H9 (cell line): ENCODE results near the gene OTUD4. TPM values are rescaled to one million over a fixed set of nuclear protein-coding genes. Genes with fewer than 3 reads are reported as not detected.

Experiments used
- DNase-seq: peaks from one replicate; pipeline ENCODE4 v3.0.0-alpha.2; 2017
- H2AFZ ChIP-seq: one replicate; pipeline ENCODE4 v1.6.1; 2013; ENCODE audit warnings: mild to moderate bottlenecking, low read length, control low read depth, moderate library complexity
- H2AK5ac ChIP-seq: 2 replicates; pipeline ENCODE4 v1.6.1; 2013; ENCODE audit warnings: low read length, control low read depth, mixed read lengths; ENCODE audit not compliant: insufficient read length
- H2BK120ac ChIP-seq: one replicate; pipeline ENCODE4 v1.6.1; 2013; ENCODE audit warnings: low read depth, mild to moderate bottlenecking, low read length, control low read depth, inconsistent platforms; ENCODE audit not compliant: poor library complexity, severe bottlenecking
- H2BK12ac ChIP-seq: 2 replicates; pipeline ENCODE4 v1.6.1; 2013; ENCODE audit warnings: low read length, control low read depth, mixed read lengths, low read depth; ENCODE audit not compliant: insufficient read length
- H2BK15ac ChIP-seq: 2 replicates; pipeline ENCODE4 v1.6.1; 2013; ENCODE audit warnings: low read depth, low read length, control low read depth
- H2BK20ac ChIP-seq: one replicate; pipeline ENCODE4 v1.6.1; 2013; ENCODE audit warnings: low read depth, mild to moderate bottlenecking, low read length, control low read depth, inconsistent platforms; ENCODE audit not compliant: poor library complexity, severe bottlenecking
- H2BK5ac ChIP-seq: 2 replicates; pipeline ENCODE4 v1.6.1; 2013; ENCODE audit warnings: low read length, control low read depth, mixed read lengths; ENCODE audit not compliant: insufficient read length
- H3K14ac ChIP-seq: 2 replicates; pipeline ENCODE4 v1.6.1; 2013; ENCODE audit warnings: low read length, control low read depth; ENCODE audit not compliant: insufficient read depth
- H3K18ac ChIP-seq: 2 replicates; pipeline ENCODE4 v1.6.1; 2013; ENCODE audit warnings: low read depth, mild to moderate bottlenecking, mixed read lengths, low read length, control low read depth; ENCODE audit not compliant: insufficient read length
- H3K23ac ChIP-seq: 2 replicates; pipeline ENCODE4 v1.6.1; 2013; ENCODE audit warnings: low read length, control low read depth, mixed read lengths, low read depth; ENCODE audit not compliant: insufficient read length
- H3K23me2 ChIP-seq: 2 replicates; pipeline ENCODE4 v1.6.1; 2013; ENCODE audit warnings: low read depth, mild to moderate bottlenecking, mixed read lengths, low read length, control low read depth; ENCODE audit not compliant: insufficient read length, poor library complexity, severe bottlenecking
- H3K27ac ChIP-seq: 2 replicates; pipeline ENCODE4 v1.5.1; 2013; ENCODE audit warnings: low read length, control low read depth, mixed read lengths, low read depth; ENCODE audit not compliant: insufficient read length
- H3K27me3 ChIP-seq: 2 replicates; pipeline ENCODE4 v1.6.1; 2013; ENCODE audit warnings: low read length, control low read depth, inconsistent platforms; ENCODE audit not compliant: insufficient read depth
- H3K4ac ChIP-seq: 2 replicates; pipeline ENCODE4 v1.6.1; 2013; ENCODE audit warnings: low read depth, mild to moderate bottlenecking, control low read depth, inconsistent platforms, low read length, moderate library complexity
- H3K4me1 ChIP-seq: 2 replicates; pipeline ENCODE4 v1.6.1; 2013; ENCODE audit warnings: low read length, control low read depth, inconsistent platforms; ENCODE audit not compliant: insufficient read depth
- H3K4me2 ChIP-seq: 2 replicates; pipeline ENCODE4 v1.6.1; 2013; ENCODE audit warnings: low read length, control low read depth, mixed read lengths; ENCODE audit not compliant: insufficient read length, insufficient read depth
- H3K56ac ChIP-seq: 2 replicates; pipeline ENCODE4 v1.6.1; 2013; ENCODE audit warnings: low read depth, mild to moderate bottlenecking, mixed read lengths, low read length, control low read depth; ENCODE audit not compliant: insufficient read length
- H3K79me1 ChIP-seq: 2 replicates; pipeline ENCODE4 v1.6.1; 2013; ENCODE audit warnings: low read depth, mild to moderate bottlenecking, moderate library complexity, low read length, control low read depth, inconsistent platforms; ENCODE audit not compliant: insufficient read depth, poor library complexity, severe bottlenecking
- H3K79me2 ChIP-seq: 2 replicates; pipeline ENCODE4 v1.6.1; 2013; ENCODE audit warnings: low read length, control low read depth, inconsistent platforms; ENCODE audit not compliant: insufficient read depth
- H3K9ac ChIP-seq: 2 replicates; pipeline ENCODE4 v1.6.1; 2013; ENCODE audit warnings: low read length, control low read depth, mixed read lengths; ENCODE audit not compliant: insufficient read length; ENCODE audit errors: extremely low read depth
- H3K9me3 ChIP-seq: one replicate; pipeline ENCODE4 v1.6.1; 2013; ENCODE audit warnings: low read depth, low read length, inconsistent platforms; ENCODE audit not compliant: control insufficient read depth
- H3T11ph ChIP-seq: one replicate; pipeline ENCODE4 v1.6.1; 2013; ENCODE audit warnings: mild to moderate bottlenecking, low read length, control low read depth, inconsistent platforms
- H4K20me1 ChIP-seq: one replicate; pipeline ENCODE4 v1.6.1; 2013; ENCODE audit not compliant: control insufficient read depth, insufficient read length, insufficient read depth
- H4K5ac ChIP-seq: 2 replicates; pipeline ENCODE4 v1.6.1; 2013; ENCODE audit warnings: low read depth, mild to moderate bottlenecking, mixed read lengths, low read length, control low read depth; ENCODE audit not compliant: insufficient read length
- H4K8ac ChIP-seq: replicated peaks from 2 replicates; pipeline ENCODE4 v1.6.1; 2013; ENCODE audit warnings: low read length, control low read depth, mixed read lengths, low read depth; ENCODE audit not compliant: insufficient read length
- H4K91ac ChIP-seq: 2 replicates; pipeline ENCODE4 v1.6.1; 2013; ENCODE audit warnings: low read depth, mild to moderate bottlenecking, moderate library complexity, mixed read lengths, low read length, control low read depth; ENCODE audit not compliant: insufficient read length
- H3K27ac Mint-ChIP-seq, 3 experiments: 2 replicates in 2 of 3; 3 replicates in 1 of 3; pipeline ENCODE4 v1.8.0; 2020 to 2021; ENCODE audit warnings: mixed read lengths in 3 of 3, mild to moderate bottlenecking in 1 of 3, moderate library complexity in 1 of 3
- H3K27me3 Mint-ChIP-seq: 2 replicates; pipeline ENCODE4 v1.8.0; 2021; ENCODE audit warnings: low read depth, mild to moderate bottlenecking, moderate library complexity, mixed read lengths
- H3K36me3 Mint-ChIP-seq, 3 experiments: 2 replicates in 2 of 3; 3 replicates in 1 of 3; pipeline ENCODE4 v1.8.0; 2020 to 2021; ENCODE audit warnings: low read depth in 3 of 3, mixed read lengths in 3 of 3; ENCODE audit not compliant: insufficient read depth in 1 of 3
- H3K4me1 Mint-ChIP-seq, 2 experiments: 2 replicates each; pipeline ENCODE4 v1.8.0; 2020; ENCODE audit warnings: mixed read lengths in 2 of 2
- H3K4me3 Mint-ChIP-seq, 2 experiments: 2 replicates in 1 of 2; 3 replicates in 1 of 2; pipeline ENCODE4 v1.8.0; 2020 to 2021; ENCODE audit warnings: mild to moderate bottlenecking in 2 of 2, mixed read lengths in 2 of 2, moderate library complexity in 1 of 2
- H3K9me3 Mint-ChIP-seq, 2 experiments: 2 replicates in 1 of 2; 3 replicates in 1 of 2; pipeline ENCODE4 v1.8.0; 2020; ENCODE audit warnings: mild to moderate bottlenecking in 2 of 2, mixed read lengths in 2 of 2, moderate library complexity in 1 of 2
- CTCF ChIP-seq: fragments of 200-600 bp; sonication (generic); conservative IDR thresholded peaks from 3 replicates; pipeline ENCODE4 v1.8.0; 2021; ENCODE audit warnings: antibody characterized with exemption, mild to moderate bottlenecking
- WGBS: extraction: QIAGEN DNeasy Blood & Tissue Kit; methylation state at CpG from one replicate; pipeline ENCODE4 v1.1.7; 2013; ENCODE audit warnings: missing lambda C conversion rate, low lambda C conversion rate, mixed read lengths; ENCODE audit not compliant: insufficient read length; ENCODE audit errors: extremely low coverage; 5-methylcytosine and 5-hydroxymethylcytosine counted together
- total RNA-seq: library from RNA; stranded (reverse); gene quantifications from 2 replicates; pipeline ENCODE4 v1.2.1, GENCODE V29; 2021

OTUD4 gene
- total RNA-seq, 1 experiment from 2014 or later, result 59.0 TPM

GRCh38 chr4:145217349-145217748, 37.0 kb upstream of the OTUD4 start:
- Mint-ChIP-seq H3K27me3 (no peaks in the 10 kb centered on the region), H3K36me3 (no peaks in the 10 kb centered on the region), H3K4me3 (peak overlapping the region in 1 of 2 experiments; percentile 28; a peak in 1 of 5 replicates), H3K9me3 (peaks cover 0 to 2% of the 10 kb centered on the region in 2 experiments; a peak in 2 of 5 replicates), H3K4me1 (peaks cover 13 to 15% of the 10 kb centered on the region in 2 experiments), H3K27ac (peak overlapping the region; percentile 24 to 96 (median 68); a peak in 4 of 7 replicates)
- H3K9me3 ChIP-seq, result no peaks in the 10 kb centered on the region
- no peak overlapping the region for H2BK20ac ChIP-seq
- H3K4me1 ChIP-seq, result no peaks in the 10 kb centered on the region; the same call in 1 of the 2 replicates
- H3K79me1 ChIP-seq, result no peaks in the 10 kb centered on the region
- no peak overlapping the region for H3K18ac ChIP-seq
- H2AK5ac ChIP-seq, result no peak overlapping the region
- TF ChIP-seq CTCF, result no peak
- H4K5ac ChIP-seq, result no peak overlapping the region
- WGBS, result no CpG with 5 or more reads among the region's 1 CpG
- no peak for DNase-seq
- H3K23me2 ChIP-seq, result no peaks in the 10 kb centered on the region
- H3K27me3 ChIP-seq, result no peaks in the 10 kb centered on the region
- H3K9ac ChIP-seq, result no peak overlapping the region
- no peak overlapping the region for H3T11ph ChIP-seq
- H2BK15ac ChIP-seq, result no peak overlapping the region
- H3K27ac ChIP-seq, result no peak overlapping the region
- H4K20me1 ChIP-seq, result no peaks in the 10 kb centered on the region
- no peak overlapping the region for H4K91ac ChIP-seq
- H3K14ac ChIP-seq, result no peak overlapping the region
- H2AFZ ChIP-seq, result no peak overlapping the region
- no peak overlapping the region for H2BK12ac ChIP-seq
- H3K23ac ChIP-seq, result no peak overlapping the region
- H2BK5ac ChIP-seq, result no peak overlapping the region
- no peak overlapping the region for H3K56ac ChIP-seq
- H3K4ac ChIP-seq, result no peak overlapping the region
- no peak overlapping the region for H2BK120ac ChIP-seq
- H4K8ac ChIP-seq, result no peak overlapping the region
- H3K4me2 ChIP-seq, result no peak overlapping the region
- H3K79me2 ChIP-seq, result no peaks in the 10 kb centered on the region
